Measurements from ENCODE around the gene KCNK4.

DNA sequence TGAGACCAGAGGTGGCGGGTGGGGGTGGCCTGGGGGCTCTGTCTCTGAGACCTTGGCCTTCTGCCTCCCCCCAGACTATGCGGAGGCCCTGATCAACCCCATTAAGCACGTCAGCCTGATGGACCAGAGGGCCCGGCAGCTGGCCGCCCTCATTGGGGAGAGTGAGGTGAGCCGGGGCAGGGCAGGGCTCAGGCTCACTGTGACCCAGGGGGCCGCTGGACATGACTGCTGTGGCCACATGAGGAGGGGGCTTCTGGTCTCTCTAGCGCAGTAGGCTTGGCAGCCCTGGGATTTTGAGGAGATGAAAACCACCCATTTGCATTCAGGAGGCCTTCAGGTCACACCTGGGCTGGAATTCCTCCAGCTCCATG lies 27.2 kb upstream of the KCNK4 start:
- TF ChIP-seq, protein P1, sequence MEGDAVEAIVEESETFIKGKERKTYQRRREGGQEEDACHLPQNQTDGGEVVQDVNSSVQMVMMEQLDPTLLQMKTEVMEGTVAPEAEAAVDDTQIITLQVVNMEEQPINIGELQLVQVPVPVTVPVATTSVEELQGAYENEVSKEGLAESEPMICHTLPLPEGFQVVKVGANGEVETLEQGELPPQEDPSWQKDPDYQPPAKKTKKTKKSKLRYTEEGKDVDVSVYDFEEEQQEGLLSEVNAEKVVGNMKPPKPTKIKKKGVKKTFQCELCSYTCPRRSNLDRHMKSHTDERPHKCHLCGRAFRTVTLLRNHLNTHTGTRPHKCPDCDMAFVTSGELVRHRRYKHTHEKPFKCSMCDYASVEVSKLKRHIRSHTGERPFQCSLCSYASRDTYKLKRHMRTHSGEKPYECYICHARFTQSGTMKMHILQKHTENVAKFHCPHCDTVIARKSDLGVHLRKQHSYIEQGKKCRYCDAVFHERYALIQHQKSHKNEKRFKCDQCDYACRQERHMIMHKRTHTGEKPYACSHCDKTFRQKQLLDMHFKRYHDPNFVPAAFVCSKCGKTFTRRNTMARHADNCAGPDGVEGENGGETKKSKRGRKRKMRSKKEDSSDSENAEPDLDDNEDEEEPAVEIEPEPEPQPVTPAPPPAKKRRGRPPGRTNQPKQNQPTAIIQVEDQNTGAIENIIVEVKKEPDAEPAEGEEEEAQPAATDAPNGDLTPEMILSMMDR (IDR thresholded peaks at IDR 0.05; ENCODE audit: insufficient read depth, low read depth, low read length): no peak
- no peak for TF ChIP-seq EZH2 (IDR thresholded peaks at IDR 0.05; ENCODE audit: insufficient read depth, low read length)

Measured in astrocyte (in vitro differentiated cells and primary cell).